ENCODE data around the gene CPNE1. TPM values are rescaled to one million over a fixed set of nuclear protein-coding genes. Genes with fewer than 3 reads are reported as not detected.
A peak's percentile ranks its signal among the peaks of the same experiment; 100 is the strongest.

Gene CPNE1
- total and polyA plus RNA-seq, 12 donors = 25.8 to 114 (median 53.7) TPM

- DNase-seq (no peak), ATAC-seq (peak in 7 of 8 donors; percentile 27 to 69 (median 45))
- 5 to 6% methylated on average over 37 of the region's 37 CpGs for WGBS, 2 donors
- Histone ChIP-seq H3K9me3 (no peaks in the 10 kb centered on the region), H3K27ac (peak overlapping the region; percentile 76 to 95 (median 90)), H3K36me3 (peaks cover 0 to 67% (median 29%) of the 10 kb centered on the region in 9 donors), H3K4me3 (peak overlapping the region; percentile 64 to 99 (median 90)), H3K4me1 (peaks cover 5 to 33% (median 22%) of the 10 kb centered on the region in 9 donors), H3K27me3 (no peaks in the 10 kb centered on the region)
- TF ChIP-seq CTCF (IDR thresholded peaks at IDR 0.05) = no peak
- intact Hi-C loops (cut with DNase I) = loop anchor here in 4 of 10 donors (5.0 to 10.0 kb wide), 6 partner anchors 34 to 234 kb away; partner anchors contain the start of gene SPAG4 (in 1 of the 4)
These were observed 33.8 kb upstream of the CPNE1 start for GRCh38 chr20:35698298-35699126.

GRCh38 chr20:35697696-35698297 is 33.1 kb upstream of the CPNE1 start:
- H3K36me3 ChIP-seq = peaks cover 0 to 67% (median 28%) of the 10 kb centered on the region in 9 donors
- no peak for ATAC-seq
- WGBS, 2 donors = 78 to 80% methylated on average over 9 of the region's 9 CpGs
- TF ChIP-seq CTCF (IDR thresholded peaks at IDR 0.05) = no peak
- intact Hi-C loops (cut with DNase I) = loop anchor here in 4 of 10 donors (5.0 to 10.0 kb wide), 6 partner anchors 35 to 233 kb away; partner anchors contain the start of gene SPAG4 (in 1 of the 4)
- no peak overlapping the region for H3K27ac ChIP-seq
- no peak for DNase-seq
- peaks cover 5 to 33% (median 22%) of the 10 kb centered on the region in 9 donors for H3K4me1 ChIP-seq
- peak overlapping the region in 7 of 10 donors; percentile 64 to 99 (median 92) for H3K4me3 ChIP-seq
- no peaks in the 10 kb centered on the region for H3K9me3 ChIP-seq
- no peaks in the 10 kb centered on the region for H3K27me3 ChIP-seq

DNA sequence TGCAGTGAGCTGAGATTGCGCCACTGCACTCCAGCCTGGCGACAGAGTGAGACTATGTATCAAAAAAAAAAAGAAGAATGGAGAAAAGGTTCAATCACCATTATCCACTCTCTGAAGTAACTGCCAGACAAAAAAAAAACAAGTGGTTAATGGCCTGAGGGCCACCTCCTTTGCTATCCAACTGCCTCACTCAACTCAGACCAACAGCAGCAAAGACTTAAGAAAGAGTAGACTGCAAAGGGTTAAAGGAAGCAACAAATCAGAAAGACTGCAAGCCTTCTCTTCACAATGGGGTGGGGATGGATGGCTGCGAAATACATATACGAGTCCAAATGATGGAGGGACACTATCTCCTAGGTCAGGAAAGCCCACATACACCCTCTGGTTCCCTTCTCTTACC is 31.3 kb upstream of the CPNE1 start:
- ATAC-seq (no peak), DNase-seq (no peak)
- no peak for TF ChIP-seq CTCF (IDR thresholded peaks at IDR 0.05)
- Histone ChIP-seq H3K9me3 (no peaks in the 10 kb centered on the region), H3K4me3 (no peak overlapping the region), H3K27me3 (no peaks in the 10 kb centered on the region), H3K36me3 (peaks cover 0 to 67% (median 28%) of the 10 kb centered on the region in 9 donors), H3K4me1 (peaks cover 5 to 31% (median 22%) of the 10 kb centered on the region in 9 donors), H3K27ac (no peak overlapping the region)
- intact Hi-C loops (cut with DNase I) = loop anchor here in 4 of 10 donors (5.0 to 10.0 kb wide), 6 partner anchors 36 to 231 kb away; partner anchors contain the start of gene SPAG4 (in 1 of the 4)
- 83 to 84% methylated on average over 4 of the region's 4 CpGs for WGBS, 2 donors

DNA sequence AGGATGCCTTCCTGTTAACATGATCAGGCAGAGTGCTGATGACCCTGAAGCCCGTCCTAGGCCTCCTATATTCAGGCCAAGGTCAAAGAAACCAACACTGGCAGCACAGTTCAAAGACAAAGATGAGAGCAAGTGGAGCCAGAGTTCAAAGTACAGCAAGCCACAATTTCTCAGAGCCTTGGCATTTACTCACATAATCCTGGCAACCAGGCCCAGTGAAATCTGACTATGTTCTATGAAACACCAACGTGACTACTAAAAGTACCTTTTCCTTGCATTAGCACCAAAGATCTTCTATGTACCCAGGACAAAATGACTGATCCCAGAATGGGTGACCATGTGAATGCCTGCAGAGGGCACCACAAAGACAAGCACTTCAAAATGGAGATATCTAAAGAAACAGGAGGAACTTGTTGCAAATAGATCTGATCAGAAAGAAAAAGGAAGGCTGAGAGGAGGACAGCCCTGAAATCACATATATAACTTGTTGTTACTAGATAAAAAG is 30.6 kb upstream of the CPNE1 start:
- H3K4me3 ChIP-seq = no peak overlapping the region
- 80 to 81% methylated on average over 2 of the region's 2 CpGs for WGBS, 2 donors
- H3K9me3 ChIP-seq = no peaks in the 10 kb centered on the region
- intact Hi-C loops (cut with DNase I) = loop anchor here in 4 of 10 donors (5.0 to 10.0 kb wide), 6 partner anchors 37 to 230 kb away; partner anchors contain the start of gene SPAG4 (in 1 of the 4)
- peaks cover 0 to 69% (median 32%) of the 10 kb centered on the region in 9 donors for H3K36me3 ChIP-seq
- peaks cover 5 to 24% (median 18%) of the 10 kb centered on the region in 9 donors for H3K4me1 ChIP-seq
- no peaks in the 10 kb centered on the region for H3K27me3 ChIP-seq
- TF ChIP-seq CTCF (IDR thresholded peaks at IDR 0.05) = no peak
- DNase-seq = no peak
- no peak overlapping the region for H3K27ac ChIP-seq
- ATAC-seq = no peak
